Keratinocyte (primary cell): ENCODE data around the gene CBL. TPM values are rescaled to one million over a fixed set of nuclear protein-coding genes. Genes with fewer than 3 reads are reported as not detected.

ENCODE experiments used
- DNase-seq: peaks from one replicate; pipeline ENCODE4 v3.0.0-alpha.2; 2011; ENCODE audit warnings: low read depth, missing footprints, low spot score
- FAIRE-seq: peaks from 2 replicates; lab custom pipeline; 2011; peaks lifted over from hg19 to GRCh38; lab: Jason Lieb, UNC
- H2AFZ ChIP-seq: 2 replicates; pipeline ENCODE4 v1.6.0; 2012; ENCODE audit warnings: low read length, control low read depth, inconsistent platforms; ENCODE audit not compliant: control insufficient read depth
- H3K27ac ChIP-seq: 2 replicates; pipeline ENCODE4 v1.5.1; 2011; ENCODE audit warnings: low read length; ENCODE audit not compliant: control insufficient read depth, insufficient read depth
- H3K27me3 ChIP-seq: 3 replicates; pipeline ENCODE4 v1.6.0; 2011; ENCODE audit warnings: low read length; ENCODE audit not compliant: control insufficient read depth, insufficient read depth; ENCODE audit errors: extremely low read depth
- H3K36me3 ChIP-seq, 2 experiments: 2 replicates in 1 of 2; 3 replicates in 1 of 2; pipeline ENCODE4 v1.5.1; 2011; ENCODE audit warnings: low read length in 2 of 2, mild to moderate bottlenecking in 1 of 2; ENCODE audit not compliant: control insufficient read depth in 2 of 2, insufficient read depth in 2 of 2; ENCODE audit errors: extremely low read depth in 1 of 2
- H3K4me1 ChIP-seq: 3 replicates; pipeline ENCODE4 v1.5.1; 2011; ENCODE audit warnings: low read length; ENCODE audit not compliant: control insufficient read depth, insufficient read depth; ENCODE audit errors: extremely low read depth
- H3K4me2 ChIP-seq: 3 replicates; pipeline ENCODE4 v1.6.0; 2011; ENCODE audit warnings: low read depth, low read length; ENCODE audit not compliant: control insufficient read depth, insufficient read depth; ENCODE audit errors: extremely low read depth
- H3K4me3 ChIP-seq, 3 experiments: fragments of 200-600 bp in 1 of 3; sonication (generic) in 1 of 3; 2 replicates in 2 of 3; 3 replicates in 1 of 3; pipeline ENCODE4 v1.5.1; 2011 to 2016; ENCODE audit warnings: low read length in 3 of 3, mild to moderate bottlenecking in 3 of 3, control low read depth in 2 of 3, inconsistent platforms in 1 of 3, low read depth in 1 of 3, mixed read lengths in 1 of 3, mixed run types in 1 of 3, moderate library complexity in 1 of 3; ENCODE audit not compliant: control insufficient read depth in 2 of 3, insufficient read depth in 2 of 3; ENCODE audit errors: extremely low read depth in 1 of 3
- H3K79me2 ChIP-seq: 2 replicates; pipeline ENCODE4 v1.6.0; 2012; ENCODE audit warnings: low read length; ENCODE audit not compliant: control insufficient read depth, insufficient read depth
- H3K9ac ChIP-seq: 3 replicates; pipeline ENCODE4 v1.6.0; 2011; ENCODE audit warnings: low read length; ENCODE audit not compliant: control insufficient read depth, insufficient read depth; ENCODE audit errors: extremely low read depth
- H3K9me1 ChIP-seq: 3 replicates; pipeline ENCODE4 v1.6.0; 2011; ENCODE audit warnings: low read length; ENCODE audit not compliant: control insufficient read depth, insufficient read depth; ENCODE audit errors: extremely low read depth
- H3K9me3 ChIP-seq: 2 replicates; pipeline ENCODE4 v1.5.1; 2012; ENCODE audit warnings: low read depth, low read length; ENCODE audit not compliant: control insufficient read depth
- H4K20me1 ChIP-seq: 3 replicates; pipeline ENCODE4 v1.6.0; 2011; ENCODE audit warnings: low read length; ENCODE audit not compliant: control insufficient read depth, insufficient read depth; ENCODE audit errors: extremely low read depth
- CTCF ChIP-seq, 3 experiments: IDR thresholded peaks in 1 of 3; conservative IDR thresholded peaks in 1 of 3; optimal IDR thresholded peaks in 1 of 3; 2 replicates in 2 of 3; 3 replicates in 1 of 3; pipeline versions ENCODE3 to v1.5.1; 2011; ENCODE audit warnings: low read length in 3 of 3, mild to moderate bottlenecking in 3 of 3, moderate library complexity in 2 of 3, control low read depth in 1 of 3, inconsistent platforms in 1 of 3; ENCODE audit not compliant: insufficient read depth in 2 of 3; ENCODE audit errors: extremely low read depth in 1 of 3
- EZH2 ChIP-seq: IDR thresholded peaks from one replicate; pipeline ENCODE4 v1.6.1; 2012; ENCODE audit warnings: inconsistent platforms, mild to moderate bottlenecking, low read length, moderate library complexity
- dilution Hi-C: fragments of 300-500 bp; cut with MboI; formaldehyde crosslinking; loops from one replicate; pipeline ENCODE4 v1.7.0; 2020; ENCODE audit warnings: low sequenced_read_pairs; ENCODE audit not compliant: extremely low pct_ligation_motif_present
- polyA plus RNA-seq, 5 experiments: library from polyadenylated mRNA; depleted of rRNA in 3 of 5; stranded (reverse) in 3 of 5; stranded (forward) in 1 of 5; unstranded in 1 of 5; fragments of >200 nt; gene quantifications; 1 replicate in 1 of 5; 2 replicates in 3 of 5; 3 replicates in 1 of 5; pipeline versions ENCODE4 v1.2.1 to v1.2.3, GENCODE V29; 2011 to 2012; ENCODE audit warnings: missing spikeins in 2 of 5, low read depth in 1 of 5, low replicate concordance in 1 of 5

CBL gene
- polyA plus RNA-seq, 1 donor (not counting 4 experiments of a cell fraction or from before 2014, with no cell fraction given), result 14.1 TPM

GRCh38 chr11:119290894-119291497, 84.9 kb downstream of the CBL start:
- Histone ChIP-seq H3K4me1 (no peaks in the 10 kb centered on the region), H3K9ac (no peak overlapping the region), H3K27ac (no peak overlapping the region), H3K27me3 (no peaks in the 10 kb centered on the region), H2AFZ (no peak overlapping the region), H3K36me3 (peaks cover 15 to 17% of the 10 kb centered on the region in 2 experiments), H3K9me3 (no peaks in the 10 kb centered on the region), H3K9me1 (no peaks in the 10 kb centered on the region), H4K20me1 (no peaks in the 10 kb centered on the region), H3K4me2 (no peak overlapping the region), H3K4me3 (no peak overlapping the region), H3K79me2 (no peaks in the 10 kb centered on the region)
- FAIRE-seq, result no peak
- no peak for DNase-seq
- dilution Hi-C loops, result no loop called here
- TF ChIP-seq CTCF (optimal IDR thresholded peaks at IDR 0.05 in 1 of 3, IDR thresholded peaks at IDR 0.05 in 1 of 3, conservative IDR thresholded peaks at IDR 0.05 in 1 of 3; ENCODE audit: extremely low read depth in 1 of 3, insufficient read depth in 2 of 3, low read length in 3 of 3) (no peak), EZH2 (no peak)

- Histone ChIP-seq H3K4me3 (no peak overlapping the region), H3K9me1 (no peaks in the 10 kb centered on the region), H3K4me2 (no peak overlapping the region), H3K9me3 (no peaks in the 10 kb centered on the region), H3K9ac (no peak overlapping the region), H3K27me3 (no peaks in the 10 kb centered on the region), H3K4me1 (no peaks in the 10 kb centered on the region), H3K79me2 (no peaks in the 10 kb centered on the region), H4K20me1 (no peaks in the 10 kb centered on the region), H3K27ac (no peak overlapping the region), H2AFZ (no peak overlapping the region), H3K36me3 (peaks cover 12 to 29% of the 10 kb centered on the region in 2 experiments)
- TF ChIP-seq EZH2, result no peak
- dilution Hi-C loops, result no loop called here
- FAIRE-seq, result no peak
- no peak for DNase-seq
Observed at GRCh38 chr11:119293461-119293860, 87.3 kb downstream of the CBL start.

- no peak overlapping the region for H3K9ac ChIP-seq
- FAIRE-seq, result no peak
- H3K4me2 ChIP-seq, result no peak overlapping the region
- no peak for DNase-seq
- H3K4me3 ChIP-seq, result no peak overlapping the region
- no peaks in the 10 kb centered on the region for H3K9me3 ChIP-seq
- dilution Hi-C loops, result no loop called here
- no peaks in the 10 kb centered on the region for H3K4me1 ChIP-seq
- H3K9me1 ChIP-seq, result no peaks in the 10 kb centered on the region
- H3K27me3 ChIP-seq, result no peaks in the 10 kb centered on the region
- no peaks in the 10 kb centered on the region for H4K20me1 ChIP-seq
- no peak overlapping the region for H2AFZ ChIP-seq
- no peaks in the 10 kb centered on the region for H3K79me2 ChIP-seq
- peak in 2 of 3 experiments; percentile 16 to 31 for TF ChIP-seq CTCF (optimal IDR thresholded peaks at IDR 0.05 in 1 of 3, IDR thresholded peaks at IDR 0.05 in 1 of 3, conservative IDR thresholded peaks at IDR 0.05 in 1 of 3; ENCODE audit: extremely low read depth in 1 of 3, insufficient read depth in 2 of 3, low read length in 3 of 3)
- TF ChIP-seq EZH2, result no peak
- H3K36me3 ChIP-seq, result peaks cover 16 to 42% of the 10 kb centered on the region in 2 experiments
- H3K27ac ChIP-seq, result peak overlapping the region; percentile 5
Observed at GRCh38 chr11:119295178-119295577, 89.0 kb downstream of the CBL start.
